ENCODE measurements around the gene POLR2C. TPM values are rescaled to one million over a fixed set of nuclear protein-coding genes. Genes with fewer than 3 reads are reported as not detected.

The POLR2C gene
- total RNA-seq, 1 experiment from 2014 or later: 110 TPM

GRCh38 chr16:57452021-57452420, 10.5 kb upstream of the POLR2C start:
- no TSS peak for BruUV-seq (replicated peaks)
- Histone ChIP-seq H3K4me3 (ENCODE audit: low read depth, low read length, poor library complexity, severe bottlenecking) (no peak overlapping the region), H3K36me3 (ENCODE audit: insufficient read depth, low read length, poor library complexity, severe bottlenecking) (peaks cover 49% of the 10 kb centered on the region), H3K9me3 (ENCODE audit: low read depth, low read length, poor library complexity, severe bottlenecking) (no peaks in the 10 kb centered on the region), H3K4me1 (ENCODE audit: insufficient read depth, low read length, poor library complexity, severe bottlenecking) (no peaks in the 10 kb centered on the region), H3K27ac (ENCODE audit: low read depth, low read length, poor library complexity, severe bottlenecking) (no peak overlapping the region), H3K27me3 (replicated peaks; ENCODE audit: insufficient read depth, low read depth, low read length, poor library complexity) (no peaks in the 10 kb centered on the region)
- no peak for TF ChIP-seq CTCF (conservative IDR thresholded peaks at IDR 0.05; ENCODE audit: low read depth, low read length)
- TF ChIP-seq EZH2 (IDR thresholded peaks at IDR 0.05; ENCODE audit: borderline replicate concordance, low read depth, low read length, poor library complexity, severe bottlenecking): no peak
- DNase-seq (ENCODE audit: low spot score): no peak
- ChIA-PET POLR2A (ENCODE audit: low non-redundant PET) (no interaction called here), CTCF (no interaction called here)
- intact Hi-C loops (cut with micrococcal nuclease; ENCODE audit: unreplicated experiment): no loop called here

- no peaks in the 10 kb centered on the region for H3K4me1 ChIP-seq (ENCODE audit: insufficient read depth, low read length, poor library complexity, severe bottlenecking)
- peak overlapping the region; percentile 93 for H3K4me3 ChIP-seq (ENCODE audit: low read depth, low read length, poor library complexity, severe bottlenecking)
- H3K27ac ChIP-seq (ENCODE audit: low read depth, low read length, poor library complexity, severe bottlenecking): peak overlapping the region; percentile 73
- POLR2A ChIA-PET (ENCODE audit: low non-redundant PET): no interaction called here
- H3K27me3 ChIP-seq (replicated peaks; ENCODE audit: insufficient read depth, low read depth, low read length, poor library complexity): no peaks in the 10 kb centered on the region
- CTCF ChIA-PET: interaction anchor here (0.6 to 1.2 kb wide), 4 partner anchors 10 to 74 kb away, joined by 3 to 5 read pairs (median 4); no protein-coding TSS in a partner anchor
- TF ChIP-seq EZH2 (IDR thresholded peaks at IDR 0.05; ENCODE audit: borderline replicate concordance, low read depth, low read length, poor library complexity, severe bottlenecking): no peak
- TF ChIP-seq CTCF (conservative IDR thresholded peaks at IDR 0.05; ENCODE audit: low read depth, low read length): no peak
- intact Hi-C loops (cut with micrococcal nuclease; ENCODE audit: unreplicated experiment): loop anchor here (2.0 kb wide), 1 partner anchor 56 kb away; no protein-coding TSS in a partner anchor
- peaks cover 61% of the 10 kb centered on the region for H3K36me3 ChIP-seq (ENCODE audit: insufficient read depth, low read length, poor library complexity, severe bottlenecking)
- no peaks in the 10 kb centered on the region for H3K9me3 ChIP-seq (ENCODE audit: low read depth, low read length, poor library complexity, severe bottlenecking)
- no peak for DNase-seq (ENCODE audit: low spot score)
- no TSS peak for BruUV-seq (replicated peaks)
These were observed 491 bp downstream of the POLR2C start for GRCh38 chr16:57462978-57463362.

- Histone ChIP-seq H3K36me3 (ENCODE audit: insufficient read depth, low read length, poor library complexity, severe bottlenecking) (peaks cover 67% of the 10 kb centered on the region), H3K9me3 (ENCODE audit: low read depth, low read length, poor library complexity, severe bottlenecking) (no peaks in the 10 kb centered on the region), H3K4me3 (ENCODE audit: low read depth, low read length, poor library complexity, severe bottlenecking) (no peak overlapping the region), H3K4me1 (ENCODE audit: insufficient read depth, low read length, poor library complexity, severe bottlenecking) (no peaks in the 10 kb centered on the region), H3K27me3 (replicated peaks; ENCODE audit: insufficient read depth, low read depth, low read length, poor library complexity) (no peaks in the 10 kb centered on the region), H3K27ac (ENCODE audit: low read depth, low read length, poor library complexity, severe bottlenecking) (no peak overlapping the region)
- BruUV-seq (replicated peaks): no TSS peak
- ChIA-PET CTCF (no interaction called here), POLR2A (ENCODE audit: low non-redundant PET) (no interaction called here)
- no peak for TF ChIP-seq EZH2 (IDR thresholded peaks at IDR 0.05; ENCODE audit: borderline replicate concordance, low read depth, low read length, poor library complexity, severe bottlenecking)
- TF ChIP-seq CTCF (conservative IDR thresholded peaks at IDR 0.05; ENCODE audit: low read depth, low read length): no peak
- DNase-seq (ENCODE audit: low spot score): no peak
- intact Hi-C loops (cut with micrococcal nuclease; ENCODE audit: unreplicated experiment): no loop called here
These were observed 2.0 kb downstream of the POLR2C start for GRCh38 chr16:57464523-57464922.

Measured in A673 (cell line).